ENCODE measurements around the gene ANKRD24.
"Not testable (repeated sequence)": the region's sequence is repeated elsewhere in the genome, so short reads cannot be mapped to it uniquely, and the experiment has no call there.

ANKRD24 gene

GRCh38 chr19:4186087-4186993, 3.9 kb downstream of the ANKRD24 start:
- ATAC-seq: peak; percentile 86

GRCh38 chr19:4187313-4188122, 5.0 kb downstream of the ANKRD24 start:
- TF ChIP-seq ZC3H10 (CRISPR knock-in tag; IDR thresholded peaks at IDR 0.05): no peak
- TF ChIP-seq ZNF70 (CRISPR knock-in tag; IDR thresholded peaks at IDR 0.05): no peak
- TF ChIP-seq GLIS3 (CRISPR knock-in tag; IDR thresholded peaks at IDR 0.05): no peak
- no peak for TF ChIP-seq ZFP30 (CRISPR knock-in tag; IDR thresholded peaks at IDR 0.05)
- no peak for TF ChIP-seq ESRRG (CRISPR knock-in tag; IDR thresholded peaks at IDR 0.05)
- no peak for TF ChIP-seq PPARA (CRISPR knock-in tag; IDR thresholded peaks at IDR 0.05; ENCODE audit: borderline replicate concordance)
- ATAC-seq: no peak

More at GRCh38 chr19:4186087-4186993, 3.9 kb downstream of the ANKRD24 start:
- 0 out of 2 replicates have a peak, but pooled peaks have one; percentile 13 for TF ChIP-seq ZFP3 (CRISPR knock-in tag; IDR thresholded peaks at IDR 0.05)
- no peak for TF ChIP-seq POU6F1 (CRISPR knock-in tag; IDR thresholded peaks at IDR 0.05; ENCODE audit: borderline replicate concordance, low read depth)
- no peak for TF ChIP-seq CSDC2 (CRISPR knock-in tag; IDR thresholded peaks at IDR 0.05)

- no peak for TF ChIP-seq ESRRG (CRISPR knock-in tag; IDR thresholded peaks at IDR 0.05)
- no peak for ATAC-seq
Measured at GRCh38 chr19:4189641-4190040, 7.2 kb downstream of the ANKRD24 start.

GRCh38 chr19:4192537-4192936, 10.0 kb downstream of the ANKRD24 start:
- ATAC-seq: not testable (repeated sequence)

GRCh38 chr19:4194353-4194752, 11.9 kb downstream of the ANKRD24 start:
- ATAC-seq: peak; percentile 16; the same call in 1 of the 3 replicates
- TF ChIP-seq PPARA (CRISPR knock-in tag; IDR thresholded peaks at IDR 0.05; ENCODE audit: borderline replicate concordance) (no peak), ISL1 (CRISPR knock-in tag; IDR thresholded peaks at IDR 0.05) (no peak), RARB (CRISPR knock-in tag; IDR thresholded peaks at IDR 0.05) (no peak), CSDC2 (CRISPR knock-in tag; IDR thresholded peaks at IDR 0.05) (no peak), ZNF565 (CRISPR knock-in tag; conservative IDR thresholded peaks at IDR 0.05; ENCODE audit: low read depth) (no peak), CSRNP3 (CRISPR knock-in tag; IDR thresholded peaks at IDR 0.05) (no peak), SNAI2 (CRISPR knock-in tag; IDR thresholded peaks at IDR 0.05) (no peak), BACH2 (CRISPR knock-in tag; IDR thresholded peaks at IDR 0.05; ENCODE audit: borderline replicate concordance) (no peak), ESRRG (CRISPR knock-in tag; IDR thresholded peaks at IDR 0.05) (no peak), ZFP30 (CRISPR knock-in tag; IDR thresholded peaks at IDR 0.05) (no peak), POU6F1 (CRISPR knock-in tag; IDR thresholded peaks at IDR 0.05; ENCODE audit: borderline replicate concordance, low read depth) (no peak), TSHZ2 (CRISPR knock-in tag; IDR thresholded peaks at IDR 0.05) (no peak), ZC3H10 (CRISPR knock-in tag; IDR thresholded peaks at IDR 0.05) (no peak), ZFP3 (CRISPR knock-in tag; IDR thresholded peaks at IDR 0.05) (no peak), GLIS3 (CRISPR knock-in tag; IDR thresholded peaks at IDR 0.05) (no peak), TCF4 (CRISPR knock-in tag; IDR thresholded peaks at IDR 0.05; ENCODE audit: borderline replicate concordance) (no peak), ZNF70 (CRISPR knock-in tag; IDR thresholded peaks at IDR 0.05) (no peak), ARNTL (CRISPR knock-in tag; IDR thresholded peaks at IDR 0.05; ENCODE audit: borderline replicate concordance, low read depth) (no peak), PATZ1 (CRISPR knock-in tag; IDR thresholded peaks at IDR 0.05; ENCODE audit: borderline replicate concordance) (no peak)

Data from SK-N-SH treated with all-trans-retinoic acid at 6 μM for 48 hours (cell line).